Measurements from ENCODE around the gene HOTAIR.

HOTAIR gene

GRCh38 chr12:53993162-53994008 lies 18.6 kb upstream of the HOTAIR start:
- peaks cover 11% of the 10 kb centered on the region for H3K27me3 ChIP-seq (replicated peaks; ENCODE audit: control insufficient read depth, insufficient read depth, low read length)
- H3K4me3 ChIP-seq (replicated peaks; ENCODE audit: low read depth, low read length): no peak overlapping the region
- H3K36me3 ChIP-seq (ENCODE audit: control insufficient read depth, insufficient read depth, low read length): no peaks in the 10 kb centered on the region
- DNase-seq (ENCODE audit: extremely low read depth, insufficient read length): no peak
- TF ChIP-seq CTCF (IDR thresholded peaks at IDR 0.05; ENCODE audit: insufficient read depth, low read length, poor library complexity, severe bottlenecking): no peak

- Histone ChIP-seq H3K4me3 (replicated peaks; ENCODE audit: low read depth, low read length) (no peak overlapping the region), H3K27me3 (replicated peaks; ENCODE audit: control insufficient read depth, insufficient read depth, low read length) (peaks cover 11% of the 10 kb centered on the region), H3K36me3 (ENCODE audit: control insufficient read depth, insufficient read depth, low read length) (no peaks in the 10 kb centered on the region)
- TF ChIP-seq CTCF (IDR thresholded peaks at IDR 0.05; ENCODE audit: insufficient read depth, low read length, poor library complexity, severe bottlenecking): no peak
- DNase-seq (ENCODE audit: extremely low read depth, insufficient read length): no peak
Observed at GRCh38 chr12:53992377-53992889, 17.7 kb upstream of the HOTAIR start.

GRCh38 chr12:53991077-53991460 lies 16.3 kb upstream of the HOTAIR start:
- H3K36me3 ChIP-seq (ENCODE audit: control insufficient read depth, insufficient read depth, low read length): no peaks in the 10 kb centered on the region
- H3K4me3 ChIP-seq (replicated peaks; ENCODE audit: low read depth, low read length): no peak overlapping the region
- peaks cover 12% of the 10 kb centered on the region for H3K27me3 ChIP-seq (replicated peaks; ENCODE audit: control insufficient read depth, insufficient read depth, low read length)
- DNase-seq (ENCODE audit: extremely low read depth, insufficient read length): no peak
- TF ChIP-seq CTCF (IDR thresholded peaks at IDR 0.05; ENCODE audit: insufficient read depth, low read length, poor library complexity, severe bottlenecking): no peak

GRCh38 chr12:53990311-53991076 lies 15.7 kb upstream of the HOTAIR start:
- no peak for DNase-seq (ENCODE audit: extremely low read depth, insufficient read length)
- peaks cover 12% of the 10 kb centered on the region for H3K27me3 ChIP-seq (replicated peaks; ENCODE audit: control insufficient read depth, insufficient read depth, low read length)

More at GRCh38 chr12:53990311-53991076, 15.7 kb upstream of the HOTAIR start:
- Histone ChIP-seq H3K4me3 (replicated peaks; ENCODE audit: low read depth, low read length) (no peak overlapping the region), H3K36me3 (ENCODE audit: control insufficient read depth, insufficient read depth, low read length) (no peaks in the 10 kb centered on the region)
- TF ChIP-seq CTCF (IDR thresholded peaks at IDR 0.05; ENCODE audit: insufficient read depth, low read length, poor library complexity, severe bottlenecking): no peak
